Motor neuron (in vitro differentiated cells): ENCODE measurements around the gene MUC5AC. TPM values are rescaled to one million over a fixed set of nuclear protein-coding genes. Genes with fewer than 3 reads are reported as not detected.

ENCODE experiments used
- ATAC-seq, 8 experiments: fragments of 200-7000 bp; cut with Tn5 transposase; replicated peaks in 6 of 8; 2 replicates each; pipeline ENCODE4 v1.8.0; 2021; ENCODE audit warnings: mild to moderate bottlenecking in 8 of 8, moderate library complexity in 8 of 8
- H3K27ac ChIP-seq, 2 donors: fragments of 250-450 bp; sonication (Bioruptor Pico); 2 replicates each; pipeline ENCODE4 v1.9.0; 2021; ENCODE audit warnings: antibody characterized with exemption in 2 of 2, mild to moderate bottlenecking in 2 of 2, moderate library complexity in 1 of 2
- H3K4me1 ChIP-seq, 2 donors: fragments of 250-450 bp; sonication (Bioruptor Pico); replicated peaks in 1 of 2; 2 replicates each; pipeline ENCODE4 v1.6.1; 2021; ENCODE audit warnings: antibody characterized with exemption in 2 of 2, mild to moderate bottlenecking in 2 of 2, moderate library complexity in 1 of 2
- H3K4me3 ChIP-seq, 5 donors: fragments of 250-450 bp; sonication (Bioruptor Pico); 2 replicates each; pipeline ENCODE4 v1.9.0; 2021; ENCODE audit warnings: antibody characterized with exemption in 5 of 5, mild to moderate bottlenecking in 5 of 5, moderate library complexity in 4 of 5
- WGBS, 10 experiments: fragments of 450-650 bp; shearing (Covaris generic); methylation state at CpG; one replicate each; pipeline ENCODE4 v1.0.0; 2022; 5-methylcytosine and 5-hydroxymethylcytosine counted together
- in situ Hi-C, 9 experiments: fragments of 400-800 bp; cut with MboI; loops; one replicate each; pipeline ENCODE4 v1.15.0; 2021; ENCODE audit warnings: low sequenced_read_pairs in 9 of 9, low pct_unique_long_range_greater_than_20kb in 2 of 9; ENCODE audit not compliant: unreplicated experiment in 9 of 9
- total RNA-seq, 8 experiments: library from RNA; unstranded; fragments of 300-600 nt; gene quantifications; 2 replicates each; pipeline versions ENCODE4 v1.2.3 to v1.2.4, GENCODE V29; 2022

MUC5AC gene
- total RNA-seq, 8 experiments from 2014 or later = under 0.01 to 0.57 (median 0.20) TPM

GRCh38 chr11:1225386-1226225 is 67.9 kb downstream of the MUC5AC start:
- WGBS, 10 experiments = 79 to 100% (median 87%) methylated on average over 1 to 6 of the region's 29 CpGs; no CpG with 5 or more reads in 6 of the 10 experiments
- H3K27ac ChIP-seq = no peak overlapping the region
- ATAC-seq = no peak
- H3K4me1 ChIP-seq = peaks cover 0 to 8% of the 10 kb centered on the region in 2 donors
- no peak overlapping the region for H3K4me3 ChIP-seq
- in situ Hi-C loops = no loop called here

GRCh38 chr11:1226226-1226985 is 68.7 kb downstream of the MUC5AC start:
- WGBS, 10 experiments = no CpG with 5 or more reads among the region's 41 CpGs
- ATAC-seq = no peak
- in situ Hi-C loops = no loop called here
- Histone ChIP-seq H3K4me3 (no peak overlapping the region), H3K27ac (no peak overlapping the region), H3K4me1 (peaks cover 0 to 8% of the 10 kb centered on the region in 2 donors)

GRCh38 chr11:1226986-1227550 is 69.3 kb downstream of the MUC5AC start:
- no CpG with 5 or more reads among the region's 23 CpGs for WGBS, 10 experiments
- Histone ChIP-seq H3K4me3 (no peak overlapping the region), H3K4me1 (peaks cover 0 to 8% of the 10 kb centered on the region in 2 donors), H3K27ac (no peak overlapping the region)
- in situ Hi-C loops = no loop called here
- peak in 3 of 8 experiments; percentile 12 to 17 (median 16) for ATAC-seq

- in situ Hi-C loops = no loop called here
- ATAC-seq = peak in 3 of 8 experiments; percentile 3 to 14 (median 5)
- Histone ChIP-seq H3K4me1 (peaks cover 0 to 8% of the 10 kb centered on the region in 2 donors), H3K27ac (no peak overlapping the region), H3K4me3 (no peak overlapping the region)
- 60 to 78% methylated on average over 2 to 5 of the region's 23 CpGs; no CpG with 5 or more reads in 8 of the 10 experiments for WGBS, 10 experiments
These were observed 69.9 kb downstream of the MUC5AC start for GRCh38 chr11:1227551-1228100.

- in situ Hi-C loops = no loop called here
- Histone ChIP-seq H3K27ac (no peak overlapping the region), H3K4me3 (no peak overlapping the region), H3K4me1 (peaks cover 0 to 8% of the 10 kb centered on the region in 2 donors)
- peak in 4 of 8 experiments; percentile 19 to 33 (median 22) for ATAC-seq
- 0 to 88% (median 88%) methylated on average over 1 to 5 of the region's 31 CpGs; no CpG with 5 or more reads in 7 of the 10 experiments for WGBS, 10 experiments
These were observed 70.5 kb downstream of the MUC5AC start for GRCh38 chr11:1228101-1228821.

- no peak for ATAC-seq
- Histone ChIP-seq H3K27ac (no peak overlapping the region), H3K4me3 (no peak overlapping the region), H3K4me1 (peaks cover 0 to 5% of the 10 kb centered on the region in 2 donors)
- no CpG with 5 or more reads among the region's 18 CpGs for WGBS, 10 experiments
- in situ Hi-C loops = no loop called here
These were observed 71.2 kb downstream of the MUC5AC start for GRCh38 chr11:1228921-1229451.

- ATAC-seq = no peak
- WGBS, 10 experiments = 80 to 100% methylated on average over 2 of the region's 27 CpGs; no CpG with 5 or more reads in 8 of the 10 experiments
- in situ Hi-C loops = no loop called here
- Histone ChIP-seq H3K27ac (no peak overlapping the region), H3K4me3 (no peak overlapping the region), H3K4me1 (peaks cover 0 to 3% of the 10 kb centered on the region in 2 donors)
These were observed 71.8 kb downstream of the MUC5AC start for GRCh38 chr11:1229471-1230120.

GRCh38 chr11:1230121-1230455 is 72.3 kb downstream of the MUC5AC start:
- no peak overlapping the region for H3K27ac ChIP-seq
- no peak for ATAC-seq
- WGBS, 10 experiments = no CpG with 5 or more reads among the region's 5 CpGs
- no peak overlapping the region for H3K4me3 ChIP-seq
- in situ Hi-C loops = no loop called here
- peaks cover 0 to 3% of the 10 kb centered on the region in 2 donors for H3K4me1 ChIP-seq

GRCh38 chr11:1230456-1231395 is 73.0 kb downstream of the MUC5AC start:
- in situ Hi-C loops = no loop called here
- 20 to 90% (median 73%) methylated on average over 1 to 7 of the region's 45 CpGs; no CpG with 5 or more reads in 5 of the 10 experiments for WGBS, 10 experiments
- ATAC-seq = no peak
- Histone ChIP-seq H3K4me1 (peaks cover 0 to 3% of the 10 kb centered on the region in 2 donors), H3K4me3 (no peak overlapping the region), H3K27ac (no peak overlapping the region)

GRCh38 chr11:1231396-1232020 is 73.8 kb downstream of the MUC5AC start:
- in situ Hi-C loops = no loop called here
- Histone ChIP-seq H3K27ac (no peak overlapping the region), H3K4me3 (no peak overlapping the region), H3K4me1 (peaks cover 0 to 3% of the 10 kb centered on the region in 2 donors)
- no peak for ATAC-seq
- WGBS, 10 experiments = 60 to 100% methylated on average over 1 of the region's 22 CpGs; no CpG with 5 or more reads in 8 of the 10 experiments
